Measurements from ENCODE around the gene HS3ST4. TPM values are rescaled to one million over a fixed set of nuclear protein-coding genes. Genes with fewer than 3 reads are reported as not detected.

The HS3ST4 gene
- total and polyA plus RNA-seq, 8 donors: 0.09 to 0.11 (median 0.11) TPM; not detected in 4

GRCh38 chr16:25823891-25824290, 132.1 kb downstream of the HS3ST4 start:
- no peaks in the 10 kb centered on the region for H3K27me3 ChIP-seq
- no peak for TF ChIP-seq CTCF (IDR thresholded peaks at IDR 0.05)
- intact Hi-C loops (cut with DNase I): no loop called here
- ATAC-seq (peak; percentile 97), DNase-seq (peak in 2 of 4 donors; percentile 59 to 72)
- no peak overlapping the region for H3K4me3 ChIP-seq
- no peaks in the 10 kb centered on the region for H3K36me3 ChIP-seq
- H3K27ac ChIP-seq: no peak overlapping the region
- no peaks in the 10 kb centered on the region for H3K4me1 ChIP-seq
- no peaks in the 10 kb centered on the region for H3K9me3 ChIP-seq

GRCh38 chr16:25827709-25828108, 135.9 kb downstream of the HS3ST4 start:
- intact Hi-C loops (cut with DNase I): no loop called here
- TF ChIP-seq CTCF (IDR thresholded peaks at IDR 0.05): no peak
- no peak for ATAC-seq

GRCh38 chr16:25828510-25828909, 136.8 kb downstream of the HS3ST4 start:
- ATAC-seq: peak; percentile 85
- Histone ChIP-seq H3K27me3 (no peaks in the 10 kb centered on the region), H3K27ac (no peak overlapping the region), H3K9me3 (no peaks in the 10 kb centered on the region), H3K4me1 (no peaks in the 10 kb centered on the region), H3K4me3 (no peak overlapping the region), H3K36me3 (no peaks in the 10 kb centered on the region)
- DNase-seq: no peak
- no peak for TF ChIP-seq CTCF (IDR thresholded peaks at IDR 0.05)
- intact Hi-C loops (cut with DNase I): no loop called here

More at GRCh38 chr16:25827709-25828108, 135.9 kb downstream of the HS3ST4 start:
- no peak overlapping the region for H3K4me3 ChIP-seq
- DNase-seq: no peak
- no peaks in the 10 kb centered on the region for H3K4me1 ChIP-seq
- no peaks in the 10 kb centered on the region for H3K27me3 ChIP-seq
- no peaks in the 10 kb centered on the region for H3K36me3 ChIP-seq
- H3K9me3 ChIP-seq: no peaks in the 10 kb centered on the region
- no peak overlapping the region for H3K27ac ChIP-seq

- Histone ChIP-seq H3K27ac (no peak overlapping the region), H3K4me1 (no peaks in the 10 kb centered on the region), H3K36me3 (no peaks in the 10 kb centered on the region), H3K4me3 (no peak overlapping the region), H3K27me3 (no peaks in the 10 kb centered on the region), H3K9me3 (no peaks in the 10 kb centered on the region)
- ATAC-seq (no peak), DNase-seq (peak in 1 of 4 donors; percentile 24)
- no peak for TF ChIP-seq CTCF (IDR thresholded peaks at IDR 0.05)
- intact Hi-C loops (cut with DNase I): no loop called here
These were observed 140.5 kb downstream of the HS3ST4 start for GRCh38 chr16:25832291-25832690.

- Histone ChIP-seq H3K4me1 (peaks cover 5 to 9% of the 10 kb centered on the region in 2 donors), H3K36me3 (no peaks in the 10 kb centered on the region), H3K4me3 (no peak overlapping the region), H3K27me3 (no peaks in the 10 kb centered on the region), H3K27ac (no peak overlapping the region), H3K9me3 (no peaks in the 10 kb centered on the region)
- no peak for ATAC-seq
- no peak for TF ChIP-seq CTCF (IDR thresholded peaks at IDR 0.05)
- no peak for DNase-seq
- intact Hi-C loops (cut with DNase I): no loop called here
These were observed 142.3 kb downstream of the HS3ST4 start for GRCh38 chr16:25834101-25834500.
